T1000 (cell line): ENCODE data around the gene CASZ1.

ENCODE experiments used
- DNase-seq: peaks from one replicate; lab custom pipeline; 2025; ENCODE audit warnings: mixed read lengths; lab: John Stamatoyannopoulos, UW

The CASZ1 gene

GRCh38 chr1:10671622-10672342, 124.7 kb downstream of the CASZ1 start:
- no peak for DNase-seq

- no peak for DNase-seq
Observed at GRCh38 chr1:10671090-10671489, 125.4 kb downstream of the CASZ1 start.

- DNase-seq, result no peak
Observed at GRCh38 chr1:10670190-10670589, 126.3 kb downstream of the CASZ1 start.

GRCh38 chr1:10669570-10669969, 126.9 kb downstream of the CASZ1 start:
- no peak for DNase-seq

GRCh38 chr1:10667861-10668761, 128.3 kb downstream of the CASZ1 start:
- DNase-seq, result no peak

- no peak for DNase-seq
Observed at GRCh38 chr1:10665930-10666850, 130.3 kb downstream of the CASZ1 start.

- DNase-seq, result no peak
Observed at GRCh38 chr1:10665226-10665625, 131.2 kb downstream of the CASZ1 start.

- no peak for DNase-seq
Observed at GRCh38 chr1:10664251-10664650, 132.2 kb downstream of the CASZ1 start.

GRCh38 chr1:10663678-10664035, 132.8 kb downstream of the CASZ1 start:
- no peak for DNase-seq

GRCh38 chr1:10662824-10663677, 133.4 kb downstream of the CASZ1 start:
- DNase-seq, result no peak

- DNase-seq, result no peak
Observed at GRCh38 chr1:10662090-10662688, 134.3 kb downstream of the CASZ1 start.

GRCh38 chr1:10661453-10661852, 135.0 kb downstream of the CASZ1 start:
- DNase-seq, result no peak

- DNase-seq, result no peak
Observed at GRCh38 chr1:10659646-10660540, 136.6 kb downstream of the CASZ1 start.

- DNase-seq, result no peak
Observed at GRCh38 chr1:10659218-10659617, 137.2 kb downstream of the CASZ1 start.

GRCh38 chr1:10658396-10659066, 137.9 kb downstream of the CASZ1 start:
- no peak for DNase-seq

GRCh38 chr1:10657088-10657847, 139.2 kb downstream of the CASZ1 start:
- no peak for DNase-seq

- DNase-seq, result no peak
Observed at GRCh38 chr1:10656431-10656830, 140.0 kb downstream of the CASZ1 start.

- no peak for DNase-seq
Observed at GRCh38 chr1:10655002-10655401, 141.4 kb downstream of the CASZ1 start.
